GM12878 (cell line): ENCODE results near the gene DNAAF1. TPM values are rescaled to one million over a fixed set of nuclear protein-coding genes. Genes with fewer than 3 reads are reported as not detected.

ENCODE experiments used
- ATAC-seq: fragments of 200-7000 bp; cut with Tn5 transposase; 3 replicates; pipeline ENCODE4 v1.9.1; 2020; ENCODE audit warnings: mild to moderate bottlenecking, moderate library complexity
- BruUV-seq: library from RNA; stranded (reverse); fragments of 400-500 nt; replicated peaks from 2 replicates; lab custom pipeline; 2021; lab: Mats Ljungman, UMichigan
- CTCF ChIA-PET: fragments of 300-600 bp; sonication (Branson Sonifier 250); formaldehyde crosslinking; extraction: SDS; loops from one replicate; lab custom pipeline; 2021; ENCODE audit warnings: inconsistent platforms; lab: Yijun Ruan, JAX
- POLR2A ChIA-PET: fragments of 350-600 bp; formaldehyde crosslinking; extraction: SDS; loops from one replicate; lab custom pipeline; 2021; ENCODE audit warnings: inconsistent platforms; lab: Charles Lee
- RAD21 ChIA-PET: fragments of 300-600 bp; sonication (Branson Sonifier 250); formaldehyde crosslinking; loops from one replicate; lab custom pipeline; 2023; ENCODE audit warnings: antibody characterized with exemption; ENCODE audit not compliant: unreplicated experiment; lab: Charles Lee
- SMC1A ChIA-PET: fragments of 300-600 bp; sonication (Branson Sonifier 250); formaldehyde crosslinking; loops from one replicate; lab custom pipeline; 2023; ENCODE audit not compliant: unreplicated experiment, uncharacterized antibody; lab: Charles Lee
- DNase-seq: peaks from one replicate; pipeline ENCODE4 v3.0.0-alpha.2; 2011; ENCODE audit warnings: low read depth, low spot score
- FAIRE-seq: peaks from 3 replicates; lab custom pipeline; 2011; peaks lifted over from hg19 to GRCh38; lab: Jason Lieb, UNC
- H2AFZ ChIP-seq: 2 replicates; pipeline ENCODE4 v1.6.0; 2011; ENCODE audit warnings: low read depth, low read length, control low read depth; ENCODE audit not compliant: control insufficient read depth
- H3K27ac ChIP-seq: 2 replicates; pipeline ENCODE4 v1.5.1; 2011; ENCODE audit warnings: control low read depth; ENCODE audit not compliant: control insufficient read depth, insufficient read depth
- H3K27me3 ChIP-seq, 2 experiments: replicated peaks in 1 of 2; 2 replicates each; pipeline versions ENCODE4 v1.6.0 to v1.6.1; 2011; ENCODE audit warnings: low read length in 1 of 2; ENCODE audit not compliant: control insufficient read depth in 2 of 2, insufficient read depth in 2 of 2
- H3K36me3 ChIP-seq, 2 experiments: 2 replicates each; pipeline ENCODE4 v1.5.1; 2011; ENCODE audit warnings: low read length in 1 of 2; ENCODE audit not compliant: control insufficient read depth in 2 of 2, insufficient read depth in 2 of 2
- H3K4me1 ChIP-seq: 2 replicates; pipeline ENCODE4 v1.6.1; 2011; ENCODE audit warnings: mild to moderate bottlenecking, low read length, moderate library complexity, mixed read lengths; ENCODE audit not compliant: control insufficient read depth, insufficient read depth
- H3K4me2 ChIP-seq: 2 replicates; pipeline ENCODE4 v1.6.0; 2011; ENCODE audit warnings: control low read depth; ENCODE audit not compliant: control insufficient read depth, insufficient read depth
- H3K4me3 ChIP-seq: fragments of 200-600 bp; sonication (generic); 2 replicates; pipeline ENCODE4 v1.5.1; 2016
- H3K79me2 ChIP-seq: 2 replicates; pipeline ENCODE4 v1.6.0; 2011; ENCODE audit warnings: low read length; ENCODE audit not compliant: control insufficient read depth, insufficient read depth
- H3K9ac ChIP-seq: 2 replicates; pipeline ENCODE4 v1.8.0; 2011; ENCODE audit warnings: low read length, control low read depth, mixed read lengths; ENCODE audit not compliant: control insufficient read depth, insufficient read depth
- H3K9me3 ChIP-seq: replicated peaks from 3 replicates; pipeline ENCODE4 v1.5.1; 2011; ENCODE audit warnings: mild to moderate bottlenecking, low read length; ENCODE audit not compliant: control insufficient read depth, insufficient read depth
- H4K20me1 ChIP-seq: 2 replicates; pipeline ENCODE4 v1.6.0; 2011; ENCODE audit not compliant: control insufficient read depth, insufficient read depth
- BCLAF1 ChIP-seq: fragments of 450-650 bp; IDR thresholded peaks from 2 replicates; pipeline ENCODE4 v1.6.1; 2017; ENCODE audit warnings: antibody characterized with exemption, mild to moderate bottlenecking, moderate library complexity
- BMI1 ChIP-seq: fragments of 450-650 bp; IDR thresholded peaks from 2 replicates; pipeline ENCODE4 v1.6.1; 2016; ENCODE audit warnings: mild to moderate bottlenecking, moderate library complexity, borderline replicate concordance
- BRCA1 ChIP-seq: IDR thresholded peaks from 2 replicates; pipeline ENCODE4 v1.6.1; 2011; ENCODE audit warnings: low read depth, low read length, improper control_type of control experiment
- CHD2 ChIP-seq: IDR thresholded peaks from 2 replicates; pipeline ENCODE4 v1.6.1; 2011; ENCODE audit warnings: low read depth, low read length, improper control_type of control experiment, borderline replicate concordance
- HDAC6 ChIP-seq: fragments of 200-600 bp; sonication (generic); IDR thresholded peaks from one replicate; pipeline ENCODE4 v1.8.0; 2017; ENCODE audit warnings: antibody characterized with exemption; ENCODE audit not compliant: unreplicated experiment
- IKZF1 ChIP-seq: fragments of 450-650 bp; conservative IDR thresholded peaks from 2 replicates; pipeline ENCODE4 v1.6.1; 2017; ENCODE audit warnings: antibody characterized with exemption, mild to moderate bottlenecking
- MLLT1 ChIP-seq: fragments of 450-650 bp; IDR thresholded peaks from 2 replicates; pipeline ENCODE4 v1.6.1; 2016; ENCODE audit warnings: mild to moderate bottlenecking
- RBBP5 ChIP-seq: fragments of 200-600 bp; sonication (generic); conservative IDR thresholded peaks from 2 replicates; pipeline ENCODE4 v1.6.1; 2016
- SMAD5 ChIP-seq: IDR thresholded peaks from 2 replicates; pipeline ENCODE4 v1.6.1; 2016; ENCODE audit warnings: antibody characterized with exemption, low read depth
- SUPT20H ChIP-seq: IDR thresholded peaks from 2 replicates; pipeline ENCODE4 v1.6.1; 2011; ENCODE audit warnings: low read depth, mild to moderate bottlenecking, low read length, moderate library complexity, borderline replicate concordance; ENCODE audit not compliant: control insufficient read depth
- TAF1 ChIP-seq: IDR thresholded peaks from 2 replicates; pipeline ENCODE4 v1.6.1; 2011; ENCODE audit warnings: mild to moderate bottlenecking, low read depth, low read length, borderline replicate concordance
- TARDBP ChIP-seq: IDR thresholded peaks from 2 replicates; pipeline ENCODE4 v1.6.1; 2016; ENCODE audit warnings: borderline replicate concordance
- TCF7 ChIP-seq: IDR thresholded peaks from 2 replicates; pipeline ENCODE4 v1.6.1; 2014; ENCODE audit warnings: antibody characterized with exemption, borderline replicate concordance
- YY1 ChIP-seq: IDR thresholded peaks from 2 replicates; pipeline ENCODE4 v1.6.1; 2011; ENCODE audit warnings: low read depth, mild to moderate bottlenecking, low read length
- ZNF384 ChIP-seq: IDR thresholded peaks from 2 replicates; pipeline ENCODE4 v1.6.1; 2012; ENCODE audit warnings: low read depth, mild to moderate bottlenecking, low read length, improper control_type of control experiment, borderline replicate concordance
- ZNF592 ChIP-seq: fragments of 450-650 bp; IDR thresholded peaks from 2 replicates; pipeline ENCODE4 v1.6.1; 2017; ENCODE audit warnings: mild to moderate bottlenecking, moderate library complexity
- WGBS: methylation state at CpG from one replicate; pipeline ENCODE4 v1.1.6; 2016; ENCODE audit warnings: low lambda C conversion rate; ENCODE audit not compliant: insufficient replicate concordance, insufficient coverage; ENCODE audit errors: missing lambda C conversion rate; 5-methylcytosine and 5-hydroxymethylcytosine counted together
- in situ Hi-C: fragments of 300-500 bp; cut with MboI; formaldehyde crosslinking; loops from 9 replicates; pipeline ENCODE4 v1.14.3; 2018; ENCODE audit warnings: mixed read lengths
- intact Hi-C: fragments of 100-400 bp; cut with micrococcal nuclease; formaldehyde crosslinking; loops from one replicate; pipeline ENCODE4 v1.14.2; 2022; ENCODE audit not compliant: unreplicated experiment
- polyA plus RNA-seq, 11 experiments: library from polyadenylated mRNA; depleted of rRNA in 4 of 11; unstranded in 6 of 11; stranded (reverse) in 5 of 11; fragments of >200 nt; fragmentation: Nextera tagmentation in 4 of 11; fragmentation: Illumina TruSeq in 1 of 11; extraction: Ambion mirVana in 4 of 11; extraction: Trizol in 1 of 11; gene quantifications; 1 replicate in 1 of 11; 2 replicates in 10 of 11; pipeline versions ENCODE4 v1.2.1 to v1.2.3, GENCODE V29; 2011 to 2016; ENCODE audit warnings: inconsistent platforms in 2 of 11, missing spikeins in 2 of 11, low read depth in 1 of 11
- total RNA-seq, 4 experiments: library from RNA; depleted of rRNA in 3 of 4; stranded (reverse); fragments of >200 nt in 3 of 4; fragmentation: Illumina TruSeq in 1 of 4; extraction: Trizol in 1 of 4; gene quantifications; 2 replicates each; pipeline versions ENCODE4 v1.2.1 to v1.2.3, GENCODE V29; 2013 to 2021

DNAAF1 gene
- total and polyA plus RNA-seq, 10 of the 15 experiments (the other 5 are each of a cell fraction or from before 2014, with no cell fraction given), result 0.02 to 0.76 (median 0.08) TPM; not detected in 6

- ATAC-seq (no peak), DNase-seq (no peak), FAIRE-seq (no peak)
- no TSS peak for BruUV-seq
- ChIA-PET RAD21 (no interaction called here), POLR2A (no interaction called here), SMC1A (no interaction called here), CTCF (no interaction called here)
- WGBS, result 41% methylated on average over 17 of the region's 18 CpGs
- intact Hi-C loops (no loop called here), in situ Hi-C loops (no loop called here)
- no peaks in the 10 kb centered on the region for H3K36me3 ChIP-seq
- no peaks in the 10 kb centered on the region for H3K27me3 ChIP-seq
- no peaks in the 10 kb centered on the region for H3K79me2 ChIP-seq
- no peaks in the 10 kb centered on the region for H3K4me1 ChIP-seq
- no peak overlapping the region for H3K4me3 ChIP-seq
- H4K20me1 ChIP-seq, result no peaks in the 10 kb centered on the region
- no peak overlapping the region for H3K27ac ChIP-seq
- H3K4me2 ChIP-seq, result no peak overlapping the region
- no peak overlapping the region for H2AFZ ChIP-seq
- H3K9ac ChIP-seq, result no peak overlapping the region
- H3K9me3 ChIP-seq, result no peaks in the 10 kb centered on the region; the same call in 2 of the 3 replicates
- no peak for TF ChIP-seq HDAC6
- no peak for TF ChIP-seq ZNF384
- no peak for TF ChIP-seq IKZF1
- TF ChIP-seq BRCA1, result no peak
- TF ChIP-seq YY1, result no peak
- no peak for TF ChIP-seq BMI1
- no peak for TF ChIP-seq CHD2
- TF ChIP-seq ZNF592, result no peak
- TF ChIP-seq SMAD5, result no peak
- TF ChIP-seq SUPT20H, result no peak
- TF ChIP-seq TAF1, result no peak
- TF ChIP-seq RBBP5, result no peak
- TF ChIP-seq TARDBP, result no peak
- no peak for TF ChIP-seq MLLT1
- TF ChIP-seq BCLAF1, result no peak
- TF ChIP-seq TCF7, result no peak
These were observed 61.0 kb downstream of the DNAAF1 start for GRCh38 chr16:84205976-84206691.
